Stimulated activated CD8-positive, alpha-beta memory T cell treated with anti-CD3 and anti-CD28 coated beads, Interleukin-4, amount 100 ng/mL, for 48 hours (primary cell): ENCODE data around the gene PCOLCE2.
A peak's percentile ranks its signal among the peaks of the same experiment; 100 is the strongest.

Experiments
- DNase-seq: peaks from one replicate; pipeline ENCODE4 v3.0.0-alpha.2; 2020

PCOLCE2 gene

DNA sequence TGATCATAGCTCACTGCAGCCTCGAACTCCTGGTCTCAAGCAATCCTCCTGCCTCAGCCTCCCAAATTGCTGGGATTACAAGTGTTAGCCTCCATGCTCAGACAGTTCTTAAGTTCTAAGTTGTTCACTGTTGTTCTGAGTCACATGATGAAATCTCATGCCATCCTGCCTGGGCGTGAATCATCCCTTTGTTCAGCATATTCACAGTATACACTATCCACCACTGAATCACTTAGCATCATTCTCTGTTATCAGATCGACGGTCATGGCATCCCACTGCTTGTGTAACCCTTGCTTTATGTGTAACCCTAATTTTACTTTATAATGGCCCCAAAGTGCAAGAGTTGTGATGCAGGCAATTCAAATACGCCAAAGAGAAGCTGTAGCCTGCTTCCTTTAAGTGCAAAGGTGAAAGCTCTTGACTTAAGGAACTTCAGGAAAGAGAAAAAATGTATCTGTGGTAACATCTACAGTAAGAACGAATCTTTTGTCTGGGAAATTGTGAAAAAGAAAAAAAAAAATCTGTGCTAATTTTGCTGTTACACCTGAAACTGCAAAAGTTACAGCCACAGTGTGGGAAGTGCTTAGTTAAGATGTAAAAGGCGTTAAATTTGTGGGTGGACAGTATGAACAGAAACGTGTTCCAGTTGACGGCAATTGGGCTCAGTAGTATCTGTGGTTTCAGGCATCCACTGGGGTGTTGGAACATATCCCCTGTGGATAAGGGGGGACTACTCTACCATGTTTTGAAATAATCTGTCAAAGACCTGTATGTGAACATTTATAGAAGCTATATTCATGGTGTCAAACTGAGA lies 80.6 kb downstream of the PCOLCE2 start:
- DNase-seq: peak; percentile 33

DNA sequence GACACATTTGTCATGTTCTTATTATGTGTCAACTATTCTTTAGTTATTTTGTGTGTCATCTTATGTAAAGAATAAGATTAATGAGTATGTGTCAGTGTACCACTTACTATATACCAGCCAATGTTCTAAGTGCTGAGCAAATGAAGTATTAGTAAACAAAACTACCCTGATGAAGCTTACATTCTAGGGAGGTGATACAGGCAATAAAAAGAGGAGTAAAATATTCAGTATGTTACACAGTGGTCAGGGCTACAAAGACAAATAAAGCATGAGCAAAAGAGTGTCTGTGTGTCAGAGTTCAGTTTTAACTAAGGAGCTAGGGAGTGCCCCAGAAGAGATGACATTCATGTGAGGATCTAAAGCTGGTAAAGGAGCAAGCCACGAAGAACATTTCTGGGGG lies 86.0 kb downstream of the PCOLCE2 start:
- DNase-seq: no peak

DNA sequence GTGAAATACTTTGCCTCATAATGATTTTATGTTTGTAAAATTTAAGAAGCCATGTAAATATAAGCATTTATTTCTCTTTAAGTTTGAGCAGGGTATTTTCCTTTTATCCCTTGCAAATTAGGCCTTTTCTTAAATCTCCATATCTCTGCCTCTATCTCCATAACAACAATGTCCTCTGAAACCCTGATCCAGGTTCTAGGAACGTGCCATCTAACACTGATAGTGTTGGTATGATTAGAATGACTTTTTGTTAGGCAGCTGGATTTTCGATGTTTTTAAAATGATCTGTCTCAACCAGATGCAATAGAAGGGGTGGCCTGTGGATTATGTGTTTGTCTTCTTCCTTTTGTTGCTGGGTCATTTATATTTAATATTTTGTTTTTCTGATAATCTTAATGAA lies 87.1 kb downstream of the PCOLCE2 start:
- DNase-seq: no peak

DNA sequence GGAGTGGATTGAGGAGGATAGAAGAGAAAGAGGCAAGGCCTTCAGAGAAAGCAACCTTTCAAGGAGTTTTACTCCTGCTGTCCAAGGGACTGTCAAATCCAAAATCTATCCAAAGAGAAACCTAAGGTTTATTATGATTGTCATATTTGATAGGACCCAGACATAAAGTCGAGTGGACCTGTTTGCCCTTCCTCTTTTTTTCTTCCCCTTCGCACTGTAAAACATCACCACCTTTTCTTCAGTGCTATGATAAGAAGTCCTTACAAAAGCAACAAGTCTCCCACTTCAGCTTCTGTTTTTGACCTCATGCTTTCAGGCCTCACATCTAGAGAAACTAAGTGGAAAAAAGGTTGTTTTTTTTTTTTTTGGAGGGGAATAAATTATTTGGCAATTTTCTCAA lies 92.1 kb downstream of the PCOLCE2 start:
- DNase-seq: no peak

DNA sequence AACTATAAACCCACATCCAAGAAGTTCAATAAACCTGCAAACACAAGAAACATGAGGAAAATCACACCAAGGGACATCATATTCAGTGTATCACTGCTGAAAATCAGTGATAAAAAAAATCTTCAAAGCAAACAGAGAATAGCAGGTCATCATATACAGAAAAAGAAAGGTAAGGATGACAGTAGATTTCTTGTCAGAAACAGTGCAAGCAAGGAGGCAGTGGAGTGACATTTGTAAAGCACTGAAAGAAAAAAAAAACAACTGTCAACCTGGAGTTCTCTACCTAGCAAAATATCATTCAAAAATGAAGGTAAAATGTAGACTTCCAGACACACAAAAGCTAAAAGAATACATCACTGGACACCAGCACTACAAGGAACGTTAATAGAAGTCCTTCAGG lies 93.6 kb downstream of the PCOLCE2 start:
- DNase-seq: no peak

DNA sequence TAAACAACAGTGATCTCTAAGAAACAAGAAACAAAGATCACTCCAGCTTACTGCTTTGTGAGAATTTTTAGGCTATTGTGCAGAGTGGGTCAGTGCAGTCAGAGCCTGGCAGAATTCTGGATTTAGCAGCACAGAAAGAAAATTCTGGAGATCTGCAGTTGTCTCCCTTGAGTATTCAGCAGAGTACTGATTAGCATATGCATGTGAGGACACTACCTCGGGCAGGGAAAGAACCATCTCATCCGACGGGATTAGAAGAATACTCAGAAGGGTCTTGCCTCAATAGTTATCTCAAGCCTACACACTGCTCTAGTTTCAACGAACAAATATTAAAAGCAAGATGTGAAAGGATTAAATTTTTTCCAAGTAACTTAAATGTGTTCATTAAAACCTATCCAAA lies 94.4 kb downstream of the PCOLCE2 start:
- DNase-seq: no peak

DNA sequence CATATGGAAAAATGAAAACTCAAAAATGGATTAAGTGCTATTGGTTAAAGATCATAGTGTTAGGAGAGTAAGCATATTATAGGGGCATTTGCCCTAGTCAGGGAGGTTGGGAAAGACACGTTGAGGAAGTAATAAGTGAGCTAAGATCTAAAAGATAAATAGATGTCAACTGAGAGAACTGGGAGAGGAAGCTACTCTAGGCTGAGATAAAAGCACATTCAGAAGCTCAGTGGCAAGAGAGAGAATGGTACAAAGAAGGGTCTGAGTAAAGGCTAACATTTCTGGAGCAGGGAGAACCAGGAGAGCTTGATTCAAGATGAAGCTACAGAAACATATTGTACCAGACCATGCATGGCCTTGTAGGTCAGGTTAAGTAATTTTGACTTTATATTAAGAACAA lies 101.2 kb downstream of the PCOLCE2 start:
- DNase-seq: no peak

DNA sequence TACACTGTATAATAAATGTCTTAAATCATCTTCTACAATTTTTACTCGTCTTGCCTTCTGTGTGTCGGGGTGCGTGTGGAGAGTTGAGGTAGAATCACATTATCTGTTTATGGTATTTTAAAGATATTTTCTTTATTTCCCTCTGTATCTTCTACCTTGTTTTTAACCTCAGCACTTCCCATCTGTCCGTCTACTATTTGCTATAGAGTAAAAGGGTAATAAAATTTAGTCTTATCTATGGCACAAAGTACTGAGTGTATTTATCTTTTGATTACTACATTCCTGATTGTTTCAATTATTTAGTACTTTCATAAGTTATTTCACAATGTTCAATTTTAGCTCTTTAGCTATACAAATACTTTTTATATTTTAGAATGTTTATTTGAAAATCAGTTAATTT lies 102.9 kb downstream of the PCOLCE2 start:
- DNase-seq: no peak

DNA sequence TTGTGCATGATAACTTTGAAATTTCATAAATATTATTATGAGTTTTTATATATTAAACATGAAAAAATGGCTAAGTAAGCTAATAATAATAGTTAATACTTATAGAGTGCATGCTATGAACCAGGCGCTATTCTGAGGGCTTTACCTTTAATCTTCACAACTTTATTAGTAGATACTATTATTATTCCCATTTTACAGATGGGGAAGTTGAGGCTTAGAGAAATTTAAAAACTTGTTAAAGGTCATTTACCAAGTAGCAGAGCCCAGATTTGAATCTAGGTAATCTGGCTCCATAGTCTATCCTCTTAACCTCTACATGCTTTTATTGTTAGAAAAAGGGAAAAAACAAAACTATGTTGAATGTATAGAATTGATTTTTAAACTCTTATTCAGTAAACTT lies 104.7 kb downstream of the PCOLCE2 start:
- no peak for DNase-seq

DNA sequence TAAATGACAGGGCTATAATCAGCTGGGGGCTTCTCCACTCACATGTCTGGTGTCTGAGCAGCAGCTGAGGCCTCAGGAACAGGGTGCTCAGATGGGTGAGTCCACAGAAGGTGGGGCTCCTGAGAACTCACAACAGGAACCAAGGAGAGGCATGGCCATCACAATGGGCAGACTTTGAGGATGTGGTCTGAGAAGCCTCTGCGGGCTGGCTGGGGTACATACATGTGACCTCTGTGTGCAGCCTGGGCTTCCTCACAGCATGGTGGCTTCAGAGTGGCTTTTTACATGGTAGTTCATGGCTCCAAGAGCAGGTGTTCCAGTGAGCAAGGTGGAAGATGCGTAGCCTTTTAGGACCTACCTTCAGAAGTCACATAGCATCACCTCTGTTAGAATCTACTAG lies 106.3 kb downstream of the PCOLCE2 start:
- no peak for DNase-seq

DNA sequence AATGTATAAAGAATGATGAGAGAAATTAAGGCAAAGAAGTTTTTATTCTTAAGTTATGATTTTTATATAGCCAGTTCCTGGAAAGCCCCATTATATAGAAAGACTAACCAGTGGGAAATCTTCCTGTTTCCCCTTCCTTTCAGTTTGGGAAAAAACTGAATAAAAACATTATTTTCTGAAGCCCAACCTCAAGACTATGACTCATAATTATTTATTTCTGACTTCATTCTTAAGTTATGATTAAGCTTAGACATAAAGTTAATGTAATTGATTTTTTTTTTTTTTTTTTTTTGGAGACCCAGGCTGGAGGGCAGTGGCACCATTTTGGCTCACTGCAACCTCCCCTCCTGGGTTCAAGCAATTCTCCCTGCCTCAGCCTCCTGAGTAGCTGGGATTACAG lies 109.3 kb downstream of the PCOLCE2 start:
- no peak for DNase-seq

DNA sequence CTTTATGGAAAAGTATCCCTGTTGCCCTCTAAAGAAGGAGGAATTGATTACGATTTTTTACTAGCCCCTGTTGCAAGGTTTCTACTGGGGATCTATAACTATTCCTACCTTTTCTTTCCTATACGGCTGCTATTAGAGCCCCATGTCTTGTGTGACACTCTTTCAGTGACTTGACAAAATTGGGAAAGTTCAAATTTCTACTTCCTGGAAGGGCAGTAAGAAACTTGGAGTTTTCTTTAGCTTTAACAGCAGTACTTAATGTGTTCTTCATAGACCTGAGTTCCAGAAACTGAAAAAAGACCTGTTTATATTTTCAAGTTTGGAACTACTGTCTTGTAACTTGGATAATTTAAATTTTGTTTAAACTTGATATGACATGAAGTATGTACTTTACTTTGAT lies 110.3 kb downstream of the PCOLCE2 start:
- no peak for DNase-seq

DNA sequence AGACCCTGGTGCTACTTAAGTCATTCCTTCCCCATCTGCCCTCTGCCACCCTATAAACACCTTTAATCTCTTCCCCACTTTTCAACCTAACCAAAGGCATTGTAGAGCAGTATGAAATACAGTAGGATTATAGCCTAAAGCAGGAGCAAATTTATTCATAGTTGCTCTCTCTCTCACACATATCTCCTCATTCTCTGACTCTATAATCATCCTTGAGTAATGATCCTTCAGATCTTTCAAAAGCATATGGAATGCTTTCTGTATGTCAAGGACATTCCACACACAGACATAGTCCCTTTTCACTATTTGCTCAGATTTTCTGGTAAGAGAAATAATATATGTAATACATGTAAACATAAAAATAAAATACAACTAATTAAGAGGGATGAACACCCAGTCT lies 111.0 kb downstream of the PCOLCE2 start:
- no peak for DNase-seq

DNA sequence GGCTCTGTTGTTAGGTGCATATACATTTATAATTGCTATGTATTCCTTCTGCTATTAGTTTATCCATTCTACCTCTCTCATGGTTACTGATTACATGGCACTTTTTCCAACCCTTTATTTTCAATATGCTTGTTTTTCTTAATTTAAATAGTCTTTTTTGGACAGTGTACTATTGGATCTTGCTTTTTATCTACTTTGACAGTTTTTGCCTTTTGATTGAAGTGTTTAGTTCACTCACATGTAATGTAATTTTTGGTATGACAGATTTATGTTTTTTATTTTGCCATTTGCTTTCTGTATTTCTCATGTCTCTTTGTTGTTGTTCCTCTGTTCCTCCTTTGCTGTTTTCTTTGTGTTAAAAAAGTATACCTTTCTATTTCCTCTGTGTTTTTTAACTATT lies 120.5 kb downstream of the PCOLCE2 start:
- DNase-seq: no peak
